Kidney epithelial cell (primary cell): ENCODE results near the gene FOCAD. TPM values are rescaled to one million over a fixed set of nuclear protein-coding genes. Genes with fewer than 3 reads are reported as not detected.
A peak's percentile ranks its signal among the peaks of the same experiment; 100 is the strongest.

Source experiments
- DNase-seq: peaks from one replicate; pipeline ENCODE4 v3.0.0-alpha.2; 2010; ENCODE audit warnings: low read depth
- H3K27me3 ChIP-seq: 2 replicates; pipeline ENCODE4 v1.6.0; 2011; ENCODE audit warnings: low read length; ENCODE audit not compliant: control insufficient read depth, insufficient read depth
- H3K36me3 ChIP-seq: 2 replicates; pipeline ENCODE4 v1.5.1; 2011; ENCODE audit warnings: low read length; ENCODE audit not compliant: control insufficient read depth, insufficient read depth
- H3K4me3 ChIP-seq: 2 replicates; pipeline ENCODE4 v1.5.1; 2011; ENCODE audit warnings: low read depth, mild to moderate bottlenecking, control low read depth, low read length
- total RNA-seq: library from RNA; depleted of rRNA; stranded (reverse); fragments of >200 nt; gene quantifications from 2 replicates; pipeline ENCODE4 v1.2.3, GENCODE V29; 2015
- TF ChIP-seq, protein P1 (sequence below): IDR thresholded peaks from 2 replicates; pipeline ENCODE4 v1.5.1; 2011; ENCODE audit warnings: mild to moderate bottlenecking, moderate library complexity, low read length, control low read depth, inconsistent platforms; ENCODE audit not compliant: insufficient read depth, poor library complexity, severe bottlenecking

The FOCAD gene
- total RNA-seq, 1 donor from 2014 or later = 62.9 TPM

DNA sequence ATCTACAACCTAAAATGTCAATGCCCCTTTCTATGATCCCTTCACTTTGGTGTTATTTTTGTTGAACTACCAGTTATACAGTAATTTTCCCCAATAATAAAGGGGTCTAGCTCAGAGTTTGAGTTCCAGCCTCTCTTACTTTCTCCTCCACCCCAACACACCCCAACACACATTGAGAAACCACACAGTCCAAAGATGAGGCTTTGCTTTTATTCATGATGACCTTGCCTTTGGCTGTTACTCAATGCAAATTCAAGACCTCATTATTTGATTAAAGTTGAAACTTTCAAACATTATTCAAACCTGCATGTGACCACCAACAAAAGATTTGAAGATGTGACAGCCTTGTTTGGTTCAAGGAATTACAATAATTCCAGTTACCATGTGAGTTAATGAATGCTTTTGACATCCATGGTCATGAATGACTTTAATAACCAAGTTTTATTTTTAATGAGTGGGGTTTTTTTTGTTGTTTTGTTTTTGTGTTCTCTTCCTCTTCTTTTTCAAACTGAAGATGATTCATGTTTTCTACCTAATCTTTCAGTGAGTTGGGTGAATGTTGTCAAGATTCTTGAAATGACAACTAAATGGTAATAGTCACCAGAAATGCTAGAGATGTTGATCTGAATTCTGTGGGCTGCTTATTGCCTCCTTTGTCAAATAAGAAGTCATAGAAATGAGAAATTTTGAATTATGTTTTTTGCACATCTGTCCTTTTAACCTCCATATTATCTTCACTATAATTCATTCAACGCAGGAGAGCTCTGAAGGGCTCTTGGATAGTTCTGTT lies 241.4 kb downstream of the FOCAD start:
- Histone ChIP-seq H3K27me3 (no peaks in the 10 kb centered on the region), H3K4me3 (no peak overlapping the region), H3K36me3 (no peaks in the 10 kb centered on the region)
- TF ChIP-seq, protein P1, sequence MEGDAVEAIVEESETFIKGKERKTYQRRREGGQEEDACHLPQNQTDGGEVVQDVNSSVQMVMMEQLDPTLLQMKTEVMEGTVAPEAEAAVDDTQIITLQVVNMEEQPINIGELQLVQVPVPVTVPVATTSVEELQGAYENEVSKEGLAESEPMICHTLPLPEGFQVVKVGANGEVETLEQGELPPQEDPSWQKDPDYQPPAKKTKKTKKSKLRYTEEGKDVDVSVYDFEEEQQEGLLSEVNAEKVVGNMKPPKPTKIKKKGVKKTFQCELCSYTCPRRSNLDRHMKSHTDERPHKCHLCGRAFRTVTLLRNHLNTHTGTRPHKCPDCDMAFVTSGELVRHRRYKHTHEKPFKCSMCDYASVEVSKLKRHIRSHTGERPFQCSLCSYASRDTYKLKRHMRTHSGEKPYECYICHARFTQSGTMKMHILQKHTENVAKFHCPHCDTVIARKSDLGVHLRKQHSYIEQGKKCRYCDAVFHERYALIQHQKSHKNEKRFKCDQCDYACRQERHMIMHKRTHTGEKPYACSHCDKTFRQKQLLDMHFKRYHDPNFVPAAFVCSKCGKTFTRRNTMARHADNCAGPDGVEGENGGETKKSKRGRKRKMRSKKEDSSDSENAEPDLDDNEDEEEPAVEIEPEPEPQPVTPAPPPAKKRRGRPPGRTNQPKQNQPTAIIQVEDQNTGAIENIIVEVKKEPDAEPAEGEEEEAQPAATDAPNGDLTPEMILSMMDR = no peak
- DNase-seq = no peak

DNA sequence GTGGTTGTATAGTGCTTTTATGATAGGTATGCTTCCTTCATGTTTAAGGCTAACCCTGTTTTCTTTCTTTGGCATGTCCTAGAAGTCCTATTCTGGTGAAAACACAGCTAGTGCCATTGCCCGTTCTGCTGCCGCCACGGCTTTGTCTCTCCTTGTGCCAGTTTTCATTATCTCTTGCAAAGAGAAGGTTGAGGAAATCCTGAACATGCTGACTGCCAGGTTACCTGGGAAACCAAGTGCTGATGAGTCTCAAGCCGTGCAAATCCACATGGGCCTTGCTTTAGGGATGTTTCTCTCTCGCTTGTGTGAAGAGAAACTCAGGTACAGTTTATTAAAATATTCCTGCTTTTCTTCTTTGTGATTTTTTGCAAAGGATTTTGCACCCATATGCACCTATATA lies 245.2 kb downstream of the FOCAD start:
- H3K27me3 ChIP-seq = no peaks in the 10 kb centered on the region
- no peak overlapping the region for H3K4me3 ChIP-seq
- no peaks in the 10 kb centered on the region for H3K36me3 ChIP-seq
- no peak for DNase-seq
- TF ChIP-seq, protein P1 = no peak

GRCh38 chr9:20930836-20931235 lies 246.8 kb downstream of the FOCAD start:
- no peaks in the 10 kb centered on the region for H3K36me3 ChIP-seq

GRCh38 chr9:20940447-20941173 lies 256.6 kb downstream of the FOCAD start:
- Histone ChIP-seq H3K36me3 (no peaks in the 10 kb centered on the region), H3K4me3 (no peak overlapping the region), H3K27me3 (no peaks in the 10 kb centered on the region)
- TF ChIP-seq, protein P1 = no peak
- DNase-seq = no peak

More at GRCh38 chr9:20930836-20931235, 246.8 kb downstream of the FOCAD start:
- TF ChIP-seq, protein P1 = no peak
- no peak for DNase-seq
- no peaks in the 10 kb centered on the region for H3K27me3 ChIP-seq
- H3K4me3 ChIP-seq = no peak overlapping the region

DNA sequence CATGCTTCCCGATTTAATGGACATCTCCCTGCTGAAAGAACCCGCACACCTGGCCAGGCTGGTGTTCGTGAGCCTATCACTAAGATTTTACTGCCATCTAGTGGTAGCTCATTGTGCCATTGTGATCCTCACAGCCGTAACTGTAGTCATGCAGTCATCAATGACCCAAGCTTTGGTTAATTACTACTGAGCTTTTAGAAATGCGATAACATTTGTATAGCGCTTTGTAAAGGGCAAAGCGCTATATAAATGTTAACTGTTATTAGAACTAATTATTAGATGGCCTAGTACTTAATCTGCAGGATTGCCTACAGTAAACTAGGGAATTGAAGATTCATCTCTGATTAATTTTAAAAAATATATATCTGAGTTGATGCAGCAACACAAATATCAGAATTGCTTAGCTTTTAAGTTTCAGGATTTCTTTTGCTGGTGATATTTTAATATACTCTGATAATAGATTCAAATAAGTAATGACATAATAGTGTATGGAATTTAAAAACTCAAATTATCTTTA lies 257.2 kb downstream of the FOCAD start:
- no peak overlapping the region for H3K4me3 ChIP-seq
- H3K36me3 ChIP-seq = no peaks in the 10 kb centered on the region
- DNase-seq = peak; percentile 21
- TF ChIP-seq, protein P1 = peak; percentile 71
- H3K27me3 ChIP-seq = no peaks in the 10 kb centered on the region
